Pons (tissue), 1 donor: ENCODE measurements around the gene MUC13.

Source experiments
- DNase-seq: peaks from one replicate; pipeline ENCODE4 v3.0.0-alpha.2; 2016; ENCODE audit warnings: low spot score

Gene MUC13

GRCh38 chr3:124896824-124897526 is 37.6 kb downstream of the MUC13 start:
- no peak for DNase-seq

GRCh38 chr3:124895756-124896155 is 38.8 kb downstream of the MUC13 start:
- DNase-seq = no peak

GRCh38 chr3:124893526-124893925 is 41.0 kb downstream of the MUC13 start:
- no peak for DNase-seq

- no peak for DNase-seq
Measured at GRCh38 chr3:124890573-124891190, 43.9 kb downstream of the MUC13 start.

- no peak for DNase-seq
Measured at GRCh38 chr3:124888482-124889441, 45.8 kb downstream of the MUC13 start.

DNA sequence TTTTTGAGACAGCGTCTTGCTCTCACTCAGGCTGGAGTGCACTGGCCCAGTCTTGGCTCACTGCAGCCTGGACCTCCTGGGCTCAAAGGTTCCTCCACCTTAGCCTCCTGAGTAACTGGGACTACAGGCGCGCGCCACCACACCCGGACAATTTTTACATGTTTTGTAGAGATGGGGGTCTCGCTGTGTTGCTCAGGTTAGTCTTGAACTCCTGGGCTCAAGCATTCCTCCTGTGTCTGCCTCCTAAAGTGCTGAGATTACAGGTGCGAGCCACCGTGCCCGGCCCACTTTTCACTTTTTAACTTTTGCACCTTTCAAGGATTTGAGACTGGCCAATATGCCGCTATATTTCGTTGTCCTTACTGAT is 46.6 kb downstream of the MUC13 start:
- DNase-seq = no peak

DNA sequence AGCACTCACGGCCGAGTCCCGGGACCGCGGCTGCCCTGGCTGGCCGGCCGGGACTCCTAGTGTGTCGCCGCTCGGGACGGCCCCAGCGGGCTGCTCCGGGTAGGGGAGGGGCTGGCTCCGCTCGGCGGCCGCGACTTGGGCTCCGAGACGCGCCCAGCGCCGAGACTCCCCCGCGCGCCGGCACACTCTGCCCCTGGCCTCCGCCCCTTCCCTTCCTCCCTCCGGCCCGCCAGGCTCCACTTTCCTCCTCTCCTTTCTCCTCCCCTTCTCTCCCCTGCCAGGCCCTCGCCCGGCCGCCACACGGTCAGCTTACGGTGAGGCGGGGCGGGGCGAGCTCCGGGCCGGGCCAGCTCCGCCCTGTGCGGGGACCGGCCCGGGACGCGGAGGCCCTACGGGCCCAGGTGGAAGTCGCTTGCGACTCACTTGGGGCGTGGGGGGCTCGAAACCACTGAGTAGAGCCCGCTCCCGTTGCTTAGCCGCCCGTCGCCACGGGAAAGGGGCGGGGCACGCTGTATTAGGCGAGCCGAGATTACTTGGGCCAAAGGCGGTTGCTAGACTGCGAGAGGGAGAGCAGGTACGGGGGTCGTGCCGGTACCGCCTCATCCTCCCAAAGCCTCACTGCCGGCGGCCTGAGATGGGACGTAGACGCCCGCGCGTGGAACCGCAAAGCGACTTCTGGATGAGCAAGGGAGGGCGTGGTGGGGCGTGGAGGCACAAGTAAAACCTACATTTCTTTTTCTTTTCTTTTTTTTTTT is 47.2 kb downstream of the MUC13 start, which contains the start of gene ITGB5:
ITGB5 (minus strand) TSS at position 189 of the 755 bp plus-strand sequence. CDS start 365 bp downstream, outside the sequence.
- DNase-seq = peak; percentile 51

- peak; percentile 46 for DNase-seq
Measured at GRCh38 chr3:124886168-124887056, 48.1 kb downstream of the MUC13 start.

GRCh38 chr3:124885466-124886167 is 48.9 kb downstream of the MUC13 start:
- DNase-seq = peak; percentile 47

DNA sequence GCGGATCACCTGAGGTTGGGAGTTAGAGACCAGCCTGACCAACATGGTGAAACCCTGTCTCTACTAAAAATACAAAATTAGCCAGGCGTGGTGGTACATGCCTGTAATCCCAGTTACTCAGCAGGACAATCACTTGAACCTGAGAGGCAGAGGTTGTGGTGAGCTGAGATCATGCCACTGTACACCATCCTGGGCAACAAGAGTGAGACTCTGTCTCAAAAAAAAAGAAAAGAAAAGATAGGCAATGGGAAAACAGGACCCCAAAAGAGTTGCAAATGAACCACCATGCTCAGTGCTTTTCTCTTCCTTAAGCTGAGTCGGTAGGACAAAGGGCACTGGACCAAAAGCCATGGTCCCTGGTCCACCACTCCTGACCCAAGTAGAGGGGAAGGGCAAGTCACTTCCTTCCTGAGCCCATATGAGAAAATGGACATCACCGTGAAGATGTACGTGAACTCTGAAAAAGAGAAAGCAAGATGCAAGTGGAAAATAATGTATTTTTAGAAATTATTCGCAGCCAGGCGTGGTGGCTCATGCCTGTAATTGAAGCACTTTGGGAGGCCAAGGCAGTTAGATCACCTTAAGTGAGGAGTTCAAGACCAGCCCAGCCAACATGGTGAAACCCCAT is 50.0 kb downstream of the MUC13 start:
- DNase-seq = no peak

- no peak for DNase-seq
Measured at GRCh38 chr3:124883766-124884473, 50.6 kb downstream of the MUC13 start.

DNA sequence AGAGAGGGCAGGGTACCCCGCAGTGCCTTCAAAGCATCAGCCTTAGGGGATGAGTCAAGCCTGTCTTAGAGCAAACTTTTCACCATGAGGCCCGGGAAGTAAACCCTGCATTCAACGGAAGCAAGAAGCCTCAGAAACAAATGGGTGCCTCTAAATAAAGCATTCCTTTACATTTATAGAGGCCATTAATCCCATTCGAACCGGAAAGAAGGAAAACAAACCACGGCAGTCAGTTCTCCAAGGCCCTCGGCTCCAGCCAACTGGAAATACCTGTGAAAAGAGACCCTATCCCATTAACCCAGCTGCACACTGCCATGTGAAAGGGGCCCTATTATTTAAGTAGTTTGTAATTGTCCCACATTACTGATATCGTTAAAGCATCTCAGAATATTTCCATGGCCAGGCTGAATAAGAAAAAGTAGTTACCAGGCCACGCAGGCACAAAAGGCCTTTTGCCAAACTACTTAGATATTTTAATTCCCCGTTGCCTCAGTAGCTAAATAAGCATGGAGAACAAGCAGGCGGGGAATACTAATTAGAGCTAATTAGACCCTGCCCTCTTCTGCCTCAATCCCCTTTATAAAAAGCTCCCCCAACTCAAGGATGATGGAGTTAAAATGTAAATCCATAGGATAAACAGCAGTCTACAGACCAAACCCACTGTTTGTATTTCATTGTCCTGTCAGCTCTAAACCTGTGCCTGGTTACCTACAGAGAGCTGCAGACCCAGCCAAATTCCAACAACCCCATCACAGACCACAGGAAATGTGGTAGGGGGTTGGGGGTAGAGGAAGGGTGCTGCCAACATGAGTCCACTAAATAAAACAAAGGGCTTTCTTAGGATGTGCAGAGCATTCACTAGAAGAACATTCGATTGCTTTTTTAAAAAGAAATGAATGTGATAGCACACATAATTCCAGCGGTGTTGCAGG is 51.5 kb downstream of the MUC13 start:
- DNase-seq = no peak

DNA sequence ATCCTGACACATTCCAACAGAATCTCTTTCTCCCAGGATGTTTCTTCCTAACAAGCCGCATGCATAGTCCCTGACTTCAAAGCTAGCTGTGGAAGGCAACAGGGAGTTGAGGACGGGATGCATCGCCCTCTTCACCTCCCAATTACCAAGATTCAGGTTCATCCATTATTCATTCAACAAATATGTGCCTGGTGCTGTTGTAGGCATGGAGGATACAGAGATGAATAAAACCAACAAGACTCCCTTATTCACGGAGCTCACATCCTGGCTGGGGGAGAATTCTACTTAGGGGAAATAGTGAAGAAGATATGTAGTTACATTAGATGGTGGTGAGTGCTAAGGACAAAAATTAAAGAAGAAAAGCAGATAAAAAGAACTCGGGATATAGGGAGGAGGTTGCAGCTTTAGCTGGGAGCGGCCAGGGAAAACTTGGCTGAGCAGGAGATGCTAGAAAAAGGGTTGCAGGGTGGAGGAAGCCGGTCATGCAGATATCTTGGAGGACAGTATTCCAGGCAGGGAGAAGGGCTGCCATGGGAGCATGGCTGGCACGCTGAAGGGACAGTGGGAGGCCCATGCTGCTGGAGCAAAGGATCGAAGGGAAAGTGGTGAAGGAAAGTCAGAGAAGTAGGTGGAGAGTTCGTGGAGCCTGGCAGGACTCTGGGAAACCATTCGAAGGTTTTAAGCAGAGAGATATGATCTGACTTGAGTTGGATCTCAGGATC is 52.4 kb downstream of the MUC13 start:
- no peak for DNase-seq

DNA sequence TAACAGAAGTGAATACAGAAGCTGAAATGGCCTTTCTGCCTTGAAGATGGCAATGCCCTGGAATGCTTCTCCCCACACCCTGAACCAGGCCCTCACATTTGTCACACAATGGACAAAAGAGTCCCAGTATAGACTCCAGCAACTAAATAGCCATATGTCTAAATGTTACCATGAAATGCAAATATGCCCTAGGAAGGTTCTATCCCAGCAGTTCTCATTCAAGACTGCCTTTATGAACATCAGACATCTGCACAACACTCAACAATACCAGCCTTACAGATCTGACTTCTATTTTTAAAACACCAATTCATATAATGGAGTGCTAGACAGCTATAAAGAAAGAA is 55.2 kb downstream of the MUC13 start:
- DNase-seq = peak; percentile 68

- DNase-seq = peak; percentile 70
Measured at GRCh38 chr3:124878561-124879336, 55.8 kb downstream of the MUC13 start.

DNA sequence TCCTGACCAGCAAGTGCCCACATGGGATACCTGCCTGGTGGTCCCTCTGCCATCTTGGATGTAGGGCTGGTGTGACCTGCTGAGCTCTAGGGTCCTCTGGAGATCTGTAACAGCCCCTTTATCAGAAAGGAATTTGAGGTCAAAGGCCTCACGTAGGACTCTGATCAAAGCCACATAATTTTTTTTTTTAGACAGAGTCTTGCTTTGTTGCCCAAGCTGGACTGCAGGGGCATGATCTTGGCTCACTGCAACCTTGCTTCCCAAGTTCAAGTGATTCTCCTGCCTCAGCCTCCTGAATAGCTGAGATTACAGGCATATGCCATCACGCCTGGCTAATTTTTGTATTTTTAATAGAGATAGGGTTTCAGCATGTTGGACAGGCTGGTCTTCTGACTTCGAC is 56.9 kb downstream of the MUC13 start:
- no peak for DNase-seq
